RWPE2 (cell line): ENCODE data around the gene GOLGA7B.

Experiments
- ATAC-seq: fragments of 200-7000 bp; cut with Tn5 transposase; 3 replicates; pipeline ENCODE4 v1.9.1; 2021; ENCODE audit warnings: low read depth
- DNase-seq: peaks from one replicate; pipeline ENCODE4 v3.0.0-alpha.2; 2020; ENCODE audit warnings: low spot score
- H3K27ac ChIP-seq: fragments of 450-650 bp; 2 replicates; pipeline ENCODE4 v1.5.1; 2017; ENCODE audit warnings: mild to moderate bottlenecking; ENCODE audit not compliant: poor library complexity, severe bottlenecking
- H3K27me3 ChIP-seq: fragments of 250-450 bp; sonication (Bioruptor Pico); 2 replicates; pipeline ENCODE4 v1.5.1; 2021; ENCODE audit warnings: mild to moderate bottlenecking, moderate library complexity; ENCODE audit not compliant: insufficient read depth, poor library complexity, severe bottlenecking
- H3K36me3 ChIP-seq: fragments of 250-450 bp; sonication (Bioruptor Pico); 2 replicates; pipeline ENCODE4 v1.5.1; 2020; ENCODE audit warnings: low read depth, mild to moderate bottlenecking, moderate library complexity
- H3K4me1 ChIP-seq: fragments of 250-450 bp; sonication (Bioruptor Pico); 2 replicates; pipeline ENCODE4 v1.5.1; 2021; ENCODE audit warnings: mild to moderate bottlenecking, moderate library complexity; ENCODE audit not compliant: insufficient read depth, poor library complexity, severe bottlenecking
- H3K4me3 ChIP-seq: fragments of 250-450 bp; sonication (Bioruptor Pico); 2 replicates; pipeline ENCODE4 v1.5.1; 2021; ENCODE audit warnings: mild to moderate bottlenecking, moderate library complexity; ENCODE audit not compliant: severe bottlenecking
- H3K9me3 ChIP-seq: fragments of 250-450 bp; sonication (Bioruptor Pico); 2 replicates; pipeline ENCODE4 v1.5.1; 2021; ENCODE audit warnings: mild to moderate bottlenecking, moderate library complexity; ENCODE audit not compliant: severe bottlenecking
- TF ChIP-seq, protein P1 (sequence below): fragments of 450-650 bp; IDR thresholded peaks from one replicate; pipeline ENCODE4 v1.5.1; 2017; ENCODE audit warnings: mild to moderate bottlenecking, moderate library complexity; ENCODE audit not compliant: poor library complexity, severe bottlenecking

Gene GOLGA7B

DNA sequence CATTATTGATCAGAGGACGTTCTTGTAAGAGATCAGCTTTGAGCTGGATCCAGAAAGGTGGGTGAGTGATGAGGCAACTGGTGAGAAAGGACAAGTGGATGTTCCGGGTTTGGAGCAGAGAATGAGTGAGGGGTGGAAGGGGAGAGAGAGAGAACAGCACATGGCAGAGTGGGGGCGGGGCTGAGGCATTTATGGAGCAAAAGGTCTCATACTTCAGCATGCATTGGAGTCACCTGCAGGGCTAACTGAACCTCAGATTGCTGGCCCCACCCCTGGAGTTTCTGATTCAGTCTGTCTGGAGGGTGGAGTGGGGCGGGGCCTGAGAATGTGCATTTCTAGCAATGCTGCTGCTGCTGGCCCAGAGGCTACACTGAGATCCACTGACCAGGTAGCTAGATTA lies 71.2 kb downstream of the GOLGA7B start:
- Histone ChIP-seq H3K9me3 (no peaks in the 10 kb centered on the region), H3K4me1 (no peaks in the 10 kb centered on the region), H3K27ac (no peak overlapping the region), H3K4me3 (no peak overlapping the region), H3K27me3 (peaks cover 13% of the 10 kb centered on the region), H3K36me3 (no peaks in the 10 kb centered on the region)
- DNase-seq = no peak
- TF ChIP-seq, protein P1, sequence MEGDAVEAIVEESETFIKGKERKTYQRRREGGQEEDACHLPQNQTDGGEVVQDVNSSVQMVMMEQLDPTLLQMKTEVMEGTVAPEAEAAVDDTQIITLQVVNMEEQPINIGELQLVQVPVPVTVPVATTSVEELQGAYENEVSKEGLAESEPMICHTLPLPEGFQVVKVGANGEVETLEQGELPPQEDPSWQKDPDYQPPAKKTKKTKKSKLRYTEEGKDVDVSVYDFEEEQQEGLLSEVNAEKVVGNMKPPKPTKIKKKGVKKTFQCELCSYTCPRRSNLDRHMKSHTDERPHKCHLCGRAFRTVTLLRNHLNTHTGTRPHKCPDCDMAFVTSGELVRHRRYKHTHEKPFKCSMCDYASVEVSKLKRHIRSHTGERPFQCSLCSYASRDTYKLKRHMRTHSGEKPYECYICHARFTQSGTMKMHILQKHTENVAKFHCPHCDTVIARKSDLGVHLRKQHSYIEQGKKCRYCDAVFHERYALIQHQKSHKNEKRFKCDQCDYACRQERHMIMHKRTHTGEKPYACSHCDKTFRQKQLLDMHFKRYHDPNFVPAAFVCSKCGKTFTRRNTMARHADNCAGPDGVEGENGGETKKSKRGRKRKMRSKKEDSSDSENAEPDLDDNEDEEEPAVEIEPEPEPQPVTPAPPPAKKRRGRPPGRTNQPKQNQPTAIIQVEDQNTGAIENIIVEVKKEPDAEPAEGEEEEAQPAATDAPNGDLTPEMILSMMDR = no peak
- ATAC-seq = no peak
